ENCODE results near the gene KIF3A. TPM values are rescaled to one million over a fixed set of nuclear protein-coding genes. Genes with fewer than 3 reads are reported as not detected.

Gene KIF3A
- total and polyA plus RNA-seq, 8 donors: 0.58 to 19.3 (median 4.6) TPM

DNA sequence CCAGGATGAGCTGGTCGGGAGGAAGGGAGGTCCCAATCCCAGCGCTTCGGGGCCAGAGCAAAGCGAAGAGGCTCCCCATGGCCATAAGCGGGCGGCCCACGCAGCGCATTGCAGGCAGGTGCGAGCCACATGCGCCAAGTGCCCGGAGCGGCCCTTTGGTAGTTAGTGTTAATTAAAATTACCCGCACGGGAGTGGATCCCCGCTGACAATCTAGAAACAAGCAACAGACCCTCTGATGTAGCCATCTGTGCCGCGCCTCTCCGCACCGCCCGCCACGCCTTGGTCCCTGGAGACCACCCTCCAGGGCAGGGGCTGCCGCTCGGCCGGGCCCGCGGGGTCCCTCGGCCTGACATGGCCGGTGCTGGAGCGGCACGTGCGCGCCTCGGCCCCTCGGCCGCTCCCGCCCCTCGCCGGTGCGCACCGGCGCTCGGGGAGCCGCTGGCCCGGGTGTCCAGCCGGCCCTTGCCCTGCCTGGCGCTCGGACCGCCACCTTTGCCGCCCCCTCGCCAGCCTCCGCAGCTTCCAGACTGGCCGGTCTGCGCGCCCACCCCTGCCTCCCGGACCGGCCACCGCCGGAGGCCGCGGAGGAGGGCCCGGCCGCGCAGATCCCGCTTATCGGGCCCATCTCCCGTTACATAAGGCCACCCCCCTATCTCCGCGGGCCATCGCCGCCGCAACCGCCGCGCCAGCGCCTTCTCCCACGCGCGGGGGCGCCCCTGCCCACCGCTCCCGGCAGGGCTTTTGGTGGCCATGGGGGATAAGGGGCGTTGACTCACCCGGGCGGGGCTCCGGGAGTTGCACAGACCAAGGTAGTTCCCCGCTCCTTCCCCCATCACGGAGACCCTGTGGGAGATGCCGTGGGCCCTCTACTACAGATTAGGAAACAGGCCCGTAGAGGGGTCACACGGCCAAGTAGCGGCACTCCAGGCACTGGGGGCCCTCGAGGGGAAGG is 81.2 kb downstream of the KIF3A start:
- H3K36me3 ChIP-seq: no peaks in the 10 kb centered on the region
- peak; percentile 27 to 61 for DNase-seq
- no peaks in the 10 kb centered on the region for H3K9me3 ChIP-seq
- peaks cover 14 to 15% (median 14%) of the 10 kb centered on the region in 4 donors for H3K4me1 ChIP-seq
- peaks cover 3 to 47% (median 25%) of the 10 kb centered on the region in 3 donors for H3K27me3 ChIP-seq
- peak overlapping the region; percentile 47 to 60 (median 50) for H3K4me3 ChIP-seq
- intact Hi-C loops (cut with DNase I; ENCODE audit: low total_unique reads): no loop called here
- no peak for TF ChIP-seq POLR2A (IDR thresholded peaks at IDR 0.05)
- no peak for TF ChIP-seq EP300 (IDR thresholded peaks at IDR 0.05)
- TF ChIP-seq, protein P1, sequence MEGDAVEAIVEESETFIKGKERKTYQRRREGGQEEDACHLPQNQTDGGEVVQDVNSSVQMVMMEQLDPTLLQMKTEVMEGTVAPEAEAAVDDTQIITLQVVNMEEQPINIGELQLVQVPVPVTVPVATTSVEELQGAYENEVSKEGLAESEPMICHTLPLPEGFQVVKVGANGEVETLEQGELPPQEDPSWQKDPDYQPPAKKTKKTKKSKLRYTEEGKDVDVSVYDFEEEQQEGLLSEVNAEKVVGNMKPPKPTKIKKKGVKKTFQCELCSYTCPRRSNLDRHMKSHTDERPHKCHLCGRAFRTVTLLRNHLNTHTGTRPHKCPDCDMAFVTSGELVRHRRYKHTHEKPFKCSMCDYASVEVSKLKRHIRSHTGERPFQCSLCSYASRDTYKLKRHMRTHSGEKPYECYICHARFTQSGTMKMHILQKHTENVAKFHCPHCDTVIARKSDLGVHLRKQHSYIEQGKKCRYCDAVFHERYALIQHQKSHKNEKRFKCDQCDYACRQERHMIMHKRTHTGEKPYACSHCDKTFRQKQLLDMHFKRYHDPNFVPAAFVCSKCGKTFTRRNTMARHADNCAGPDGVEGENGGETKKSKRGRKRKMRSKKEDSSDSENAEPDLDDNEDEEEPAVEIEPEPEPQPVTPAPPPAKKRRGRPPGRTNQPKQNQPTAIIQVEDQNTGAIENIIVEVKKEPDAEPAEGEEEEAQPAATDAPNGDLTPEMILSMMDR (IDR thresholded peaks at IDR 0.05): no peak
- TF ChIP-seq POLR2AphosphoS5 (IDR thresholded peaks at IDR 0.05): no peak
- 8 to 27% (median 13%) methylated on average over 43 to 92 of the region's 92 CpGs for WGBS, 5 donors
- H3K27ac ChIP-seq: no peak overlapping the region

DNA sequence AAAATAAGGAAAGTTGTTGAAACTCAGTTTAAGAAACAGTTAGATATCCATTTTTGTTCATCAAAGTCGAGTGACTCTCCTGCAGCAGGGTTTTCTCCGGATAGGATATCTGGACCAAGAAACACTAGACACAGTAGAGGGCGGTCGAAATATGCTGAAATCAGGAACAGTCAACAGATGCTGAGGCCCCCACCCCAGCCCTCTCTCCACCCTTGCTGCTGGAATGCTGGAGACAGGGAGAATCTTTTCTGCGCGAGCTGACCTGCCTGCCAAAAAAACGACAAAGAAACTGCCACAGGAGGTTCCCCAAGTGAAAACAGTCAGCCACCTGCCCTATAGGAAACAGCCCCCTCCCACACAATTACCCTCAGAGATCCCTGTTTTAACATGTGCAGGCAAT is 83.6 kb downstream of the KIF3A start:
- Histone ChIP-seq H3K27ac (no peak overlapping the region), H3K4me1 (peaks cover 14 to 15% (median 14%) of the 10 kb centered on the region in 4 donors), H3K9me3 (peaks cover 0 to 5% (median 0%) of the 10 kb centered on the region in 4 donors), H3K27me3 (peaks cover 3 to 43% (median 25%) of the 10 kb centered on the region in 3 donors), H3K4me3 (no peak overlapping the region), H3K36me3 (no peaks in the 10 kb centered on the region)
- intact Hi-C loops (cut with DNase I; ENCODE audit: low total_unique reads): no loop called here
- WGBS, 5 donors: 43 to 49% (median 48%) methylated on average over 7 of the region's 7 CpGs
- TF ChIP-seq POLR2AphosphoS5 (IDR thresholded peaks at IDR 0.05) (no peak), POLR2A (IDR thresholded peaks at IDR 0.05) (no peak), EP300 (IDR thresholded peaks at IDR 0.05) (no peak)
- TF ChIP-seq, protein P1 (IDR thresholded peaks at IDR 0.05): no peak
- peak in 1 of 2 donors; percentile 19 for DNase-seq

DNA sequence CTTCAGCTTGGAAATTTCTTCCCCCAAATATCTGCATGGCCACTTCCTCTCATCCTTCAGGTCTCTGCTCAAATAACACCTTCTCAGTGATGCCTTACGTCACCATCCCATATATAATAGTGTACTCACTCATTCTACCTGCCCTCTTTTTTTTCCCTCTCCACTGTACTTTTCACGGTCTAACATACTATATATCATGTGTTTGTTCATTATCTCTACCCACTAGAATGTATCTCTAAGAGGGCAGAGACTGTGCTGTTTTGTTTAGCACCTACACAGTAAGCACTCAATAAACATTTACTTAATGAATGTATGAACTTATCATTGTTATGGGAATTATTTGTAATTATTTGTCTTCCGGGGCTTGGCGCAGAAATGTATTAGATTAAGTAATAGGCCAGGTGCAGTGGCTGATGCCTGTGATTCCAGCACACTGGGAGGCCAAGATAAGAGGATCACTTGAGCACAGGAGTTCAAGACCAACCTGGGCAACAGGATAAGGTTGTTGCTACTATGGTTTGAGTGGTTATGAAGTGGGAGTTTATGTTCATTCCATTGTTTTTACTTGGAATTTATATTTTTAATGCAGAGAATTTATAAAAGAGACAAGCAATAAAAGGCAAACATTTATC is 85.4 kb downstream of the KIF3A start:
- Histone ChIP-seq H3K27ac (peak overlapping the region in 2 of 5 donors; percentile 28 to 54), H3K4me3 (no peak overlapping the region), H3K4me1 (peaks cover 14 to 22% (median 17%) of the 10 kb centered on the region in 4 donors), H3K27me3 (peaks cover 3 to 35% (median 23%) of the 10 kb centered on the region in 3 donors), H3K9me3 (peaks cover 0 to 18% (median 5%) of the 10 kb centered on the region in 4 donors), H3K36me3 (no peaks in the 10 kb centered on the region)
- TF ChIP-seq, protein P1 (IDR thresholded peaks at IDR 0.05): no peak
- peak in 2 of 3 donors; percentile 29 to 48 for TF ChIP-seq POLR2AphosphoS5 (IDR thresholded peaks at IDR 0.05)
- intact Hi-C loops (cut with DNase I; ENCODE audit: low total_unique reads): no loop called here
- WGBS, 5 donors: 36 to 55% (median 52%) methylated on average over 4 of the region's 4 CpGs
- DNase-seq: peak; percentile 32 to 46

DNA sequence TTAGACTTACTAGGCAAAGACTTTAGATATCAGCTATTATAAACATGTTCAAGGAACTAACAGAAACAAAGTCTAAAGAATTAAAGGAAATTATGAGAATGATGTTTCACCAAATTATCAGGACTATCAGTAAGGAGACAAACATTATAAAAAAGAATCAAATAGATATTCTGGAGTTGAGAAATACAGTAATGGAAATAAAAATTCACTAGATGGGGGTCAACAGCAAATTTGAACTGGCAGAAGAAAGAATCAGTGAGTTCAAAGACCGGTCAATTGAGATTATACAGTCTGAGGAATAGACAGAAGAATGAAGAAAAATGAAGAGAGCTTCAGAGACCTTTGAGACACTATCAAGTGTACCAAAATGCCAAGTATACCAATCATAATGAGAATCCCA is 89.0 kb downstream of the KIF3A start:
- H3K4me3 ChIP-seq: no peak overlapping the region
- WGBS, 5 donors: 97 to 100% (median 97%) methylated on average over 1 of the region's 1 CpG
- H3K9me3 ChIP-seq: peaks cover 0 to 18% (median 5%) of the 10 kb centered on the region in 4 donors
- peaks cover 0 to 2% (median 0%) of the 10 kb centered on the region in 3 donors for H3K27me3 ChIP-seq
- H3K36me3 ChIP-seq: peaks cover under 1 to 4% (median under 1%) of the 10 kb centered on the region in 4 donors
- H3K4me1 ChIP-seq: peaks cover 0 to 12% (median 6%) of the 10 kb centered on the region in 4 donors
- intact Hi-C loops (cut with DNase I; ENCODE audit: low total_unique reads): no loop called here
- H3K27ac ChIP-seq: peak overlapping the region in 1 of 5 donors; percentile 71
- no peak for DNase-seq
- TF ChIP-seq, protein P1 (IDR thresholded peaks at IDR 0.05): no peak
- TF ChIP-seq POLR2AphosphoS5 (IDR thresholded peaks at IDR 0.05): no peak
- no peak for TF ChIP-seq EP300 (IDR thresholded peaks at IDR 0.05)
- TF ChIP-seq POLR2A (IDR thresholded peaks at IDR 0.05): no peak

Data from stomach (tissue), 9 donors.